HG03196 (cell line): ENCODE data around the gene PLA2R1.
A peak's percentile ranks its signal among the peaks of the same experiment; 100 is the strongest.

Experiments used
- ATAC-seq: cut with Tn5 transposase; IDR thresholded peaks from one replicate; pipeline ENCODE4 v1.9.1; 2021; ENCODE audit not compliant: unreplicated experiment

PLA2R1 gene

GRCh38 chr2:160062292-160063005 is at the start of gene PLA2R1:
Gene PLA2R1, minus strand, starts transcription at chr2:160062615. Its CDS starts 212 bp downstream, at chr2:160062403.
- no peak for ATAC-seq

GRCh38 chr2:160110674-160111239 is 48.3 kb upstream of the PLA2R1 start:
- no peak for ATAC-seq

GRCh38 chr2:160109939-160110673 is 47.7 kb upstream of the PLA2R1 start:
- ATAC-seq, result peak; percentile 62

GRCh38 chr2:160109243-160109642 is 46.8 kb upstream of the PLA2R1 start:
- no peak for ATAC-seq

GRCh38 chr2:160108646-160109045 is 46.2 kb upstream of the PLA2R1 start:
- no peak for ATAC-seq

GRCh38 chr2:160105366-160105765 is 43.0 kb upstream of the PLA2R1 start:
- no peak for ATAC-seq

GRCh38 chr2:160104115-160104514 is 41.7 kb upstream of the PLA2R1 start:
- ATAC-seq, result no peak

GRCh38 chr2:160097326-160097725 is 34.9 kb upstream of the PLA2R1 start:
- no peak for ATAC-seq

- no peak for ATAC-seq
These were observed 34.0 kb upstream of the PLA2R1 start for GRCh38 chr2:160096409-160096808.

- no peak for ATAC-seq
These were observed 30.0 kb upstream of the PLA2R1 start for GRCh38 chr2:160092445-160092844.

- ATAC-seq, result no peak
These were observed 29.0 kb upstream of the PLA2R1 start for GRCh38 chr2:160091381-160091780.

- ATAC-seq, result no peak
These were observed 25.7 kb upstream of the PLA2R1 start for GRCh38 chr2:160087854-160088745.

GRCh38 chr2:160085662-160086061 is 23.2 kb upstream of the PLA2R1 start:
- no peak for ATAC-seq

- ATAC-seq, result no peak
These were observed 15.7 kb upstream of the PLA2R1 start for GRCh38 chr2:160077912-160078810.

GRCh38 chr2:160076914-160077313 is 14.5 kb upstream of the PLA2R1 start:
- ATAC-seq, result no peak

GRCh38 chr2:160076241-160076640 is 13.8 kb upstream of the PLA2R1 start:
- no peak for ATAC-seq

- ATAC-seq, result no peak
These were observed 12.8 kb upstream of the PLA2R1 start for GRCh38 chr2:160075171-160075570.

GRCh38 chr2:160073284-160073888 is 11.0 kb upstream of the PLA2R1 start:
- no peak for ATAC-seq

GRCh38 chr2:160068906-160069305 is 6.5 kb upstream of the PLA2R1 start:
- no peak for ATAC-seq

- ATAC-seq, result no peak
These were observed 2.5 kb upstream of the PLA2R1 start for GRCh38 chr2:160064916-160065315.
